Activated CD4-positive, alpha-beta T cell treated with anti-CD3 and anti-CD28 coated beads for 24 hours (primary cell): ENCODE results near the gene RBM22.

Experiments used
- DNase-seq, 2 donors: peaks; one replicate each; pipeline ENCODE4 v3.0.0-alpha.2; 2020; ENCODE audit warnings: low read depth in 2 of 2

Gene RBM22

GRCh38 chr5:150651924-150652671 lies 48.8 kb downstream of the RBM22 start:
- no peak for DNase-seq

- DNase-seq, result no peak
Measured at GRCh38 chr5:150651382-150651781, 49.5 kb downstream of the RBM22 start.

- DNase-seq, result no peak
Measured at GRCh38 chr5:150650021-150651006, 50.5 kb downstream of the RBM22 start.

GRCh38 chr5:150649108-150650020 lies 51.5 kb downstream of the RBM22 start:
- no peak for DNase-seq

GRCh38 chr5:150648294-150649107 lies 52.4 kb downstream of the RBM22 start:
- no peak for DNase-seq

GRCh38 chr5:150647275-150648251 lies 53.3 kb downstream of the RBM22 start:
- no peak for DNase-seq

GRCh38 chr5:150645070-150645700 lies 55.7 kb downstream of the RBM22 start:
- DNase-seq, result no peak

GRCh38 chr5:150644514-150644913 lies 56.3 kb downstream of the RBM22 start:
- DNase-seq, result no peak

GRCh38 chr5:150644058-150644457 lies 56.8 kb downstream of the RBM22 start:
- no peak for DNase-seq

GRCh38 chr5:150642991-150643710 lies 57.7 kb downstream of the RBM22 start:
- no peak for DNase-seq

GRCh38 chr5:150642567-150642927 lies 58.3 kb downstream of the RBM22 start:
- DNase-seq, result no peak

- DNase-seq, result no peak
Measured at GRCh38 chr5:150641824-150642566, 58.9 kb downstream of the RBM22 start.

- DNase-seq, result no peak
Measured at GRCh38 chr5:150641006-150641570, 59.8 kb downstream of the RBM22 start.
